Hepatocyte (in vitro differentiated cells): ENCODE data around the gene CNOT4.

ENCODE experiments used
- CTCF ChIP-seq: fragments of 200-600 bp; sonication (generic); IDR thresholded peaks from 2 replicates; pipeline ENCODE4 v1.5.1; 2016; ENCODE audit warnings: antibody characterized with exemption, mild to moderate bottlenecking; ENCODE audit not compliant: poor library complexity
- EZH2 ChIP-seq: fragments of 200-600 bp; sonication (generic); IDR thresholded peaks from 2 replicates; pipeline ENCODE4 v1.6.1; 2016; ENCODE audit warnings: antibody characterized with exemption, mild to moderate bottlenecking, borderline replicate concordance
- EZH2phosphoT487 ChIP-seq: fragments of 200-600 bp; sonication (generic); IDR thresholded peaks from one replicate; pipeline ENCODE4 v1.6.1; 2018; ENCODE audit warnings: antibody characterized with exemption, mild to moderate bottlenecking, low read depth, moderate library complexity; ENCODE audit not compliant: unreplicated experiment, severe bottlenecking

GRCh38 chr7:135372222-135372621 lies 137.7 kb downstream of the CNOT4 start:
- TF ChIP-seq CTCF (no peak), EZH2 (no peak), EZH2phosphoT487 (no peak)
